ENCODE measurements around the gene TAF9. TPM values are rescaled to one million over a fixed set of nuclear protein-coding genes. Genes with fewer than 3 reads are reported as not detected.

Gene TAF9
- polyA plus RNA-seq, 2 donors, result 44.3 to 44.6 TPM

DNA sequence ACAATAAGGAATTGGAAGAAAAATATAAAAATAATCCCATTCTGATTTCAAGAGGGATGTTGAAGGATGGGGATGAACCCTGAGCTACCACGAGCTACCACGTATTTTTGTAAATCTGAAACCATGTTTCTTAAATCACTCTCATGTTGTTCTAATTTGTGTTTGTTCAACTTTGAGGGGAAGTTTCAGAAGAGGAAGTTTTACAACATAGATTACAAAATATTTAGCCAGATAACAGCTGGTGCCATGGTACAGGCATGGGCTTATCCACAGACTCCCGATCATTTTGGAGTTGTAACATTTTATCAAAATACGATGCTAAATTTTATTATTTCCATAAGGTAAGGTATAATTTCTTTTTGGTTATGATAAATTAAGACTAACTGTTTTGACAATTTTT is 51.9 kb downstream of the TAF9 start:
- Histone ChIP-seq H3K4me3 (ENCODE audit: low read depth in 1 of 2, low read length in 2 of 2) (no peak overlapping the region), H3K9me3 (ENCODE audit: control insufficient read depth in 2 of 2, insufficient read depth in 1 of 2, low read depth in 1 of 2, low read length in 1 of 2) (no peaks in the 10 kb centered on the region), H3K36me3 (ENCODE audit: control insufficient read depth in 2 of 2, insufficient read depth in 2 of 2, low read length in 1 of 2) (peaks cover 0 to 8% of the 10 kb centered on the region in 2 donors), H3K27me3 (ENCODE audit: control insufficient read depth in 1 of 2, insufficient read depth in 2 of 2, low read length in 2 of 2) (no peaks in the 10 kb centered on the region), H3K4me1 (ENCODE audit: control insufficient read depth in 2 of 2, insufficient read depth in 2 of 2, low read length in 1 of 2) (no peaks in the 10 kb centered on the region), H3K27ac (ENCODE audit: low read depth in 2 of 2, low read length in 1 of 2) (no peak overlapping the region)
- 82 to 85% methylated on average over 4 of the region's 4 CpGs for WGBS, 2 donors

DNA sequence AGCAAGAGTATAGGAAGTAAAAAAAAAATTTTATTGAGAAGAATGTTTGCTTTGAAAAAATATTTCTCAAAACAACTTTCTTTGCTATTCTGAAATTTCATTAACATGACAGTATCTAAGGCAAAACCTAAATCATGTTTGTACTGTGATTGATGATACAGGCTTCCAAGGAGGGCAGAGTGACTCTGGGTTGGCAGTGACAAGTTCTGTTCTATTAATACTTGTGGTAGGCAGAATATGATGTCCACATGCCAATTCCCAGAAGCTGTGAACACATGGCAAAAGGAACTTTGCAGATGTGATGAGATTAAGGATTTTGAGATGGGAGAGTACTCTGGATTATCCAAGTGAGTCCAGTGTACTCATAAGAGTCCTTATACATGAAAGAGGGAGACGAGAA is 53.3 kb downstream of the TAF9 start:
- WGBS, 2 donors, result 95 to 96% methylated on average over 1 of the region's 1 CpG
- H3K27me3 ChIP-seq (ENCODE audit: control insufficient read depth in 1 of 2, insufficient read depth in 2 of 2, low read length in 2 of 2), result no peaks in the 10 kb centered on the region
- H3K4me1 ChIP-seq (ENCODE audit: control insufficient read depth in 2 of 2, insufficient read depth in 2 of 2, low read length in 1 of 2), result no peaks in the 10 kb centered on the region
- peaks cover 0 to 10% of the 10 kb centered on the region in 2 donors for H3K36me3 ChIP-seq (ENCODE audit: control insufficient read depth in 2 of 2, insufficient read depth in 2 of 2, low read length in 1 of 2)
- no peak overlapping the region for H3K27ac ChIP-seq (ENCODE audit: low read depth in 2 of 2, low read length in 1 of 2)
- H3K9me3 ChIP-seq (ENCODE audit: control insufficient read depth in 2 of 2, insufficient read depth in 1 of 2, low read depth in 1 of 2, low read length in 1 of 2), result no peaks in the 10 kb centered on the region
- no peak overlapping the region for H3K4me3 ChIP-seq (ENCODE audit: low read depth in 1 of 2, low read length in 2 of 2)

Other genes with a start within 250 kb of the TAF9 start
- 10 to 100 TPM; 28.1 to 59.1 TPM for gene CCNB1, start 202.4 kb downstream of the TAF9 start, polyA plus RNA-seq
- 1 to 10 TPM; 7.2 to 8.4 TPM for gene CENPH, start 179.9 kb downstream of the TAF9 start, polyA plus RNA-seq
- 10 to 100 TPM; 37.4 to 52.5 TPM for gene CDK7, start 134.6 kb downstream of the TAF9 start, polyA plus RNA-seq
- gene CCDC125, start 36.7 kb downstream of the TAF9 start, polyA plus RNA-seq, result 1 to 10 TPM; 2.7 to 4.5 TPM
- 10 to 100 TPM; 27.8 to 43.2 TPM for gene AK6, start within 50 bp of the TAF9 start, polyA plus RNA-seq
- 1 to 10 TPM; 6.2 to 7.5 TPM for gene RAD17, start 298 bp upstream of the TAF9 start, polyA plus RNA-seq
- gene MARVELD2, start 45.6 kb upstream of the TAF9 start, polyA plus RNA-seq, result 1 to 10 TPM; 4.7 to 5.0 TPM
- gene OCLN, start 123.3 kb upstream of the TAF9 start, polyA plus RNA-seq, result 10 to 100 TPM in 1 of 2 donors, 1 to 10 TPM in 1; 9.9 to 12.0 TPM
- gene GTF2H2C, start 190.7 kb upstream of the TAF9 start, polyA plus RNA-seq, result 1 to 10 TPM; 6.4 to 8.4 TPM

Measured in esophagus (tissue), 2 donors.